ENCODE results near the gene BTBD7.
A peak's percentile ranks its signal among the peaks of the same experiment; 100 is the strongest.

Gene BTBD7

GRCh38 chr14:93322929-93323599 is 9.8 kb downstream of the BTBD7 start:
- H2AFZ ChIP-seq (ENCODE audit: low read length) = no peak overlapping the region
- no peaks in the 10 kb centered on the region for H4K20me1 ChIP-seq (ENCODE audit: insufficient read depth, low read length)
- DNase-seq = no peak
- H3F3A ChIP-seq (ENCODE audit: insufficient read depth, low read length) = peaks cover 5% of the 10 kb centered on the region; the same call in 1 of the 2 replicates
- H3K9me2 ChIP-seq (replicated peaks; ENCODE audit: insufficient read depth, low read length) = no peaks in the 10 kb centered on the region
- peaks cover 100% of the 10 kb centered on the region for H3K79me2 ChIP-seq (ENCODE audit: low read length)
- H3K4me1 ChIP-seq (ENCODE audit: low read length) = peaks cover 10% of the 10 kb centered on the region; the same call in 1 of the 2 replicates
- TF ChIP-seq CTCF (IDR thresholded peaks at IDR 0.05; ENCODE audit: low read length) = no peak
- no peak for TF ChIP-seq EZH2phosphoT487 (IDR thresholded peaks at IDR 0.05; ENCODE audit: low read length)
- TF ChIP-seq EZH2 (optimal IDR thresholded peaks at IDR 0.05; ENCODE audit: low read depth, low read length) = no peak
- no peaks in the 10 kb centered on the region for H3K36me3 ChIP-seq (replicated peaks; ENCODE audit: insufficient read depth, low read length)
- H3K27ac ChIP-seq (ENCODE audit: low read length) = peak overlapping the region; percentile 73
- peak overlapping the region; percentile 33; the same call in 1 of the 2 replicates for H3K4me2 ChIP-seq (ENCODE audit: low read depth, low read length)
- peak overlapping the region; percentile 25; the same call in 1 of the 2 replicates for H3K9ac ChIP-seq (ENCODE audit: low read length)
- no peaks in the 10 kb centered on the region for H3K27me3 ChIP-seq (replicated peaks; ENCODE audit: insufficient read depth, low read length)
- no peaks in the 10 kb centered on the region for H3K9me3 ChIP-seq (replicated peaks; ENCODE audit: insufficient read depth, low read length)
- no peak overlapping the region for H3K4me3 ChIP-seq (ENCODE audit: low read length)

- Histone ChIP-seq H3K9me2 (replicated peaks; ENCODE audit: insufficient read depth, low read length) (no peaks in the 10 kb centered on the region), H3K4me3 (ENCODE audit: low read length) (no peak overlapping the region), H3K4me2 (ENCODE audit: low read depth, low read length) (no peak overlapping the region; the same call in 1 of the 2 replicates), H2AFZ (ENCODE audit: low read length) (no peak overlapping the region), H3F3A (ENCODE audit: insufficient read depth, low read length) (peaks cover 5% of the 10 kb centered on the region; the same call in 1 of the 2 replicates), H3K4me1 (ENCODE audit: low read length) (peaks cover 10% of the 10 kb centered on the region; the same call in 1 of the 2 replicates), H3K27ac (ENCODE audit: low read length) (peak overlapping the region; percentile 29; the same call in 1 of the 2 replicates), H3K9ac (ENCODE audit: low read length) (no peak overlapping the region), H4K20me1 (ENCODE audit: insufficient read depth, low read length) (no peaks in the 10 kb centered on the region), H3K79me2 (ENCODE audit: low read length) (peaks cover 97% of the 10 kb centered on the region), H3K27me3 (replicated peaks; ENCODE audit: insufficient read depth, low read length) (no peaks in the 10 kb centered on the region), H3K9me3 (replicated peaks; ENCODE audit: insufficient read depth, low read length) (no peaks in the 10 kb centered on the region), H3K36me3 (replicated peaks; ENCODE audit: insufficient read depth, low read length) (no peaks in the 10 kb centered on the region)
- TF ChIP-seq EZH2 (optimal IDR thresholded peaks at IDR 0.05; ENCODE audit: low read depth, low read length) (no peak), CTCF (IDR thresholded peaks at IDR 0.05; ENCODE audit: low read length) (no peak), EZH2phosphoT487 (IDR thresholded peaks at IDR 0.05; ENCODE audit: low read length) (no peak)
- DNase-seq = no peak
These were observed 12.3 kb downstream of the BTBD7 start for GRCh38 chr14:93320489-93320888.

GRCh38 chr14:93319958-93320357 is 12.9 kb downstream of the BTBD7 start:
- H4K20me1 ChIP-seq (ENCODE audit: insufficient read depth, low read length) = no peaks in the 10 kb centered on the region
- no peaks in the 10 kb centered on the region for H3K9me2 ChIP-seq (replicated peaks; ENCODE audit: insufficient read depth, low read length)
- no peak overlapping the region for H3K4me2 ChIP-seq (ENCODE audit: low read depth, low read length)
- peak overlapping the region; percentile 29; the same call in 1 of the 2 replicates for H3K27ac ChIP-seq (ENCODE audit: low read length)
- H3K79me2 ChIP-seq (ENCODE audit: low read length) = peaks cover 96% of the 10 kb centered on the region
- H3K9me3 ChIP-seq (replicated peaks; ENCODE audit: insufficient read depth, low read length) = no peaks in the 10 kb centered on the region
- H3K9ac ChIP-seq (ENCODE audit: low read length) = no peak overlapping the region
- DNase-seq = no peak
- TF ChIP-seq EZH2 (optimal IDR thresholded peaks at IDR 0.05; ENCODE audit: low read depth, low read length) (no peak), CTCF (IDR thresholded peaks at IDR 0.05; ENCODE audit: low read length) (no peak), EZH2phosphoT487 (IDR thresholded peaks at IDR 0.05; ENCODE audit: low read length) (no peak)
- peaks cover 5% of the 10 kb centered on the region; the same call in 1 of the 2 replicates for H3F3A ChIP-seq (ENCODE audit: insufficient read depth, low read length)
- H3K4me3 ChIP-seq (ENCODE audit: low read length) = no peak overlapping the region
- no peaks in the 10 kb centered on the region for H3K36me3 ChIP-seq (replicated peaks; ENCODE audit: insufficient read depth, low read length)
- no peaks in the 10 kb centered on the region for H3K27me3 ChIP-seq (replicated peaks; ENCODE audit: insufficient read depth, low read length)
- no peak overlapping the region for H2AFZ ChIP-seq (ENCODE audit: low read length)
- peaks cover 10% of the 10 kb centered on the region; the same call in 1 of the 2 replicates for H3K4me1 ChIP-seq (ENCODE audit: low read length)

All from MM.1S (cell line).